ENCODE results near the gene UBE2G1.

Gene UBE2G1

GRCh38 chr17:4333041-4333440 is 33.4 kb downstream of the UBE2G1 start:
- DNase-seq = no peak

- DNase-seq = no peak
These were observed 34.0 kb downstream of the UBE2G1 start for GRCh38 chr17:4332296-4332970.

GRCh38 chr17:4331614-4332013 is 34.9 kb downstream of the UBE2G1 start:
- no peak for DNase-seq

GRCh38 chr17:4329838-4330237 is 36.6 kb downstream of the UBE2G1 start:
- no peak for DNase-seq

- DNase-seq = no peak
These were observed 38.9 kb downstream of the UBE2G1 start for GRCh38 chr17:4327606-4328005.

GRCh38 chr17:4326608-4327007 is 39.9 kb downstream of the UBE2G1 start:
- DNase-seq = no peak

- DNase-seq = no peak
These were observed 40.4 kb downstream of the UBE2G1 start for GRCh38 chr17:4326112-4326511.

- no peak for DNase-seq
These were observed 42.0 kb downstream of the UBE2G1 start for GRCh38 chr17:4324463-4324862.

GRCh38 chr17:4319221-4319620 is 47.3 kb downstream of the UBE2G1 start:
- DNase-seq = no peak

GRCh38 chr17:4318596-4318995 is 47.9 kb downstream of the UBE2G1 start:
- no peak for DNase-seq

GRCh38 chr17:4318186-4318585 is 48.3 kb downstream of the UBE2G1 start:
- no peak for DNase-seq

- DNase-seq = no peak
These were observed 48.9 kb downstream of the UBE2G1 start for GRCh38 chr17:4317610-4318009.

GRCh38 chr17:4316648-4317047 is 49.8 kb downstream of the UBE2G1 start:
- DNase-seq = no peak

- no peak for DNase-seq
These were observed 51.9 kb downstream of the UBE2G1 start for GRCh38 chr17:4314618-4315017.

GRCh38 chr17:4314179-4314578 is 52.3 kb downstream of the UBE2G1 start:
- DNase-seq = no peak

GRCh38 chr17:4313221-4314114 is 53.0 kb downstream of the UBE2G1 start:
- no peak for DNase-seq

- no peak for DNase-seq
These were observed 56.0 kb downstream of the UBE2G1 start for GRCh38 chr17:4310354-4311060.

- DNase-seq = no peak
These were observed 56.6 kb downstream of the UBE2G1 start for GRCh38 chr17:4309897-4310296.

- no peak for DNase-seq
These were observed 59.1 kb downstream of the UBE2G1 start for GRCh38 chr17:4307179-4307930.

- no peak for DNase-seq
These were observed 61.3 kb downstream of the UBE2G1 start for GRCh38 chr17:4305224-4305623.

- peak; percentile 61 for DNase-seq
These were observed 62.0 kb downstream of the UBE2G1 start for GRCh38 chr17:4304417-4305027.

GRCh38 chr17:4301066-4301465 is 65.4 kb downstream of the UBE2G1 start:
- no peak for DNase-seq

All from activated CD8-positive, alpha-beta memory T cell treated with anti-CD3 and anti-CD28 coated beads, Interleukin-2, amount 50 U/mL, for 48 hours (primary cell).